Measurements from ENCODE around the gene GNPTAB. TPM values are rescaled to one million over a fixed set of nuclear protein-coding genes. Genes with fewer than 3 reads are reported as not detected.
"Not testable (repeated sequence)": the region's sequence is repeated elsewhere in the genome, so short reads cannot be mapped to it uniquely, and the experiment has no call there.

GNPTAB gene
- polyA plus RNA-seq (2012; ENCODE audit: insufficient read depth, insufficient read length), result 22.3 TPM

GRCh38 chr12:101830367-101831325 is at the start of gene GNPTAB:
Gene GNPTAB (minus strand): TSS chr12:101830959. CDS start chr12:101830675, 284 bp downstream.
- peak within 1 kb of the TSS; percentile 83 for H3K4me3 ChIP-seq (ENCODE audit: low read length)
- DNase-seq (ENCODE audit: low read depth, low spot score), result peak; percentile 89

GRCh38 chr12:101878243-101878821 is 47.6 kb upstream of the GNPTAB start:
- DNase-seq (ENCODE audit: low read depth, low spot score), result no peak

DNA sequence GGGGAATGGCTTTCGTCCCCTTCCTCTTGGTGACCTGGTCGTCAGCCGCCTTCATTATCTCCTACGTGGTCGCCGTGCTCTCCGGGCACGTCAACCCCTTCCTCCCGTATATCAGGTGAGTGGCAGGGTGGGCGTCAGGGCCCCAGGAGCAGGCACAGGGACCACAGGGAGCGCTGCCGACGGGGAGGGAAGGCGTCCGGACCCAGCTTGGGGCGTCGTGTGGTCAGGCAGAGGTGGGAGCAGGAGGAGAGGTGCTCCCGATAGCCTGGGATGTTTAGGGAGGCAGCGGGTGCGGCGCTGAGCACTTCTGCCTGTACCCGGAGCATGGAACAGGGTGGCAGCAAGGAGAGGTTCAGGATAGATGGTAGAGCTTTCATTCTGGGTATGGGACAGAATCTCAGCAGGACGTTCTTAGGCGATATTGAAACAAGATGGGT is 47.1 kb upstream of the GNPTAB start:
- DNase-seq (ENCODE audit: low read depth, low spot score), result no peak
- no peak overlapping the region for H3K4me3 ChIP-seq (ENCODE audit: low read length)

More at GRCh38 chr12:101878243-101878821, 47.6 kb upstream of the GNPTAB start:
- H3K4me3 ChIP-seq (ENCODE audit: low read length), result no peak overlapping the region

- DNase-seq (ENCODE audit: low read depth, low spot score), result no peak
- H3K4me3 ChIP-seq (ENCODE audit: low read length), result peak within 1 kb of the TSS; percentile 55
Observed at GRCh38 chr12:101876861-101877805, 46.4 kb upstream of the GNPTAB start, which contains the start of gene DRAM1. Gene DRAM1 (plus strand): TSS chr12:101877580. CDS start chr12:101877790, 210 bp downstream.

DNA sequence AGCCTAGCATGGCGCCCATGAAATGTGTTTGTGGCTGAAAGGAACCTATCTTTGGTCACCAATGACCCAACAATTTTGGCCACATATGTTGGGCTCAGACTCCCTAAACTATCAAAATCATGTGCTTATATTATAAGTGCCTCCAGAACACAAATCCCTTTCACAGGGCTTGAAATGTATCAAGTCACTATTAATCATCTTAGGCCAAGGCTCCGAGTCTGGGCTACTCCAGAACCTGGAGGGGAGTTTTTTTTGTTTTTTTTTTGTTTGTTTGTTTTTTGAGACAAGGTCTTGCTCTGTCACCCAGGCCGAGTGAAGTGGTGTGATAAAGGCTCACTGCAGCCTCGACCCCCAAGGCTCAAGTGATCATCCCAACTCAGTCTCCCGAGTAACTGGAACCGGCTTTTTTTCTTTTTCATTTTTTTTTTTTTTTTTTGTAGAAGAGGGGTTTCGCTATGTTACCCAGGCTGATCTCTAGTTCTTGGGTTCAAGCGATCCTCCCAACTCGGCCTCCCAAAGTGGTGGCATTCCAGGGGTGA is 45.6 kb upstream of the GNPTAB start:
- H3K4me3 ChIP-seq (ENCODE audit: low read length), result no peak overlapping the region

DNA sequence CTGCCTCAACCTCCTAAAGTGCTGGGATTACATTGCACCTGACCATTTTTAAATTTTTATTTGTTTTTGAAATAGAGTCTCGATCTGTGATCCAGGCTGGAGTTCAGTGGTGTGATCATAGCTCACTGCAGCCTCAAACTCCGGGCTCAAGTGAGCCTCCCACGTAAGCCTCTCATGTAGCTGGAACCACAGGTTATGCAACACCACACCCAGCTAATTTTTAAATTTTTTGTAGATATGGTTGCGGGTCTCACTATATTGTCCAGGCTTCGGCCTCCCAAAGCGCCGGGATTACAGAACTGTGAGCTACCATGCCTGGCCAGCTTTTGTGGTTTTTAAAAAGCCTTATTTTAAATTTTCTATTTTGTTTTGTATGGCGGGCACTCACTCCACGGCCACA is 44.4 kb upstream of the GNPTAB start:
- no peak overlapping the region for H3K4me3 ChIP-seq (ENCODE audit: low read length)
- DNase-seq (ENCODE audit: low read depth, low spot score), result no peak

More for the DNA sequence above, 45.6 kb upstream of the GNPTAB start:
- no peak for DNase-seq (ENCODE audit: low read depth, low spot score)

DNA sequence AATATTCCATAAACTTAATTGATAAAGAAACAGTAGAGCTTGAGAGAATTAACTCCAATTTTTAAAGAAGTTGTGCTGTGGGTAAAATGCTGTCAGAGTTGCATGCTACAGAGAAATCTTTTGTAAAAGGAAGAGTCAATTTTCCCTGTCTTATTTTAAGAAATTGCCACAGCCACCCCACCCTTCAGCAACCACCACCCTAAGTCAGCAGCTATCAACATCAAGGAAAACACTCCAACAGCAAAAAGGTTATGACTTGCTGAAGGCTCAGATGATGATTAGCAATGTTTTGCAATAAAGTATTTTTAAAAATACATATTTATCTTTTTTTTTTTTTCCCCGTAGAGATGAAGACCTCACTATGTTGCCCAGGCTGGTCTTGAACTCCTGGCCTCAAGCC is 40.2 kb upstream of the GNPTAB start:
- no peak for DNase-seq (ENCODE audit: low read depth, low spot score)
- H3K4me3 ChIP-seq (ENCODE audit: low read length), result no peak overlapping the region

DNA sequence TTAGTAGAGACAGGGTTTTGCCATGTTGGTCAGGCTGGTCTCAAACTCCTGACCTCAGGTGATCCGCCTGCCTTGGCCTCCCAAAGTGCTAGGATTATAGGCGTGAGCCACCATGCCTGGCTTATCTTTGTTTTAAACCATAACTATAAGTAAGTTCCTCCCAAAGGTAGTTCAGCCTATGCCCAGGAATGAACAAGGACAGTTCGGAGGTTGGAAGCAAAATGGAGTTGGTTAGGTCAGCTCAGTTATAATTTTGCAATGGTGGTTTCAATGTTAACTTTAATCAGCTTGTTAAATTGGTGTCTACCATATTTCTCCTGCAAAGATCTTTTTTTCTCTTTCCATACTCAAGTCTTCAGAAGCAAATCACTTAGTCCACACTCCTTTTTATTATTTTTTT is 36.9 kb upstream of the GNPTAB start:
- not testable (repeated sequence) for DNase-seq (ENCODE audit: low read depth, low spot score); H3K4me3 ChIP-seq (ENCODE audit: low read length)

DNA sequence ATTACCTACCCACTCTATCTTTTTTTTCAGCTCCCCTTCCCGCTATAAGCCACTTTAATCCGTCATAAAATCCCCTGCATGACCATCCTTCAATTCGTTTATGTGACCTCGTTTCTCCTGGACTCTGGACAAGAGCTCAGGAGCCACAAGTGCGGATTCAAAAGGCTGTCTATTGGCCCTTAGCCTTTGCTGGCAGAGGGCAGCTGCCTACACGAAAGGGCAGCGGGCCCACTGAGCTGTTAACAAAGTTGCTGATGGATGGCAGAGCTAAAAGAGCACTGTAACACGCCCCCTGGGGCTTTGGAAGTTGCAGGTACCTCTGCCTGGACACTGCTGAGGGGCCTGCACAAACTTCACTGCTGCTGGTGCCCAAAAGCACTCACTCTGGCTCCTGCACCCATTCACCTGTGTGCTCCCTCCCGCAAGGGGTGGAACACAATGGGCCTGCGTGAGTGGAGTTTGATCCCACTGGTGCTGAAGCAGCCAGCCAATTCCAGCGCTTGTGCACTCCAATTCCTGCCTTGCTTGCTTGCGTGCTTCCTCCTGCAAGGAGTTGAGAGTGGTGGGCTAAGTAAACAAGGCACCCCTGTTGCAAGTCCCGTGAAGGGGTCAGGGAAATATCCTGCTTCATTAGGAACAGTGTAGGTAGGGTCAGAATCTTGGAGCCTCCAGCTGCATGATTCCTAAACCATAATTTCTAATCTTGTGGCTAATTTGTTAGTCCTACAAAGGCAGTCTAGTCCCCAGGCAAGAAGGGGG is 36.0 kb upstream of the GNPTAB start:
- no peak overlapping the region for H3K4me3 ChIP-seq (ENCODE audit: low read length)
- DNase-seq (ENCODE audit: low read depth, low spot score), result no peak

GRCh38 chr12:101863981-101864380 is 33.2 kb upstream of the GNPTAB start:
- no peak for DNase-seq (ENCODE audit: low read depth, low spot score)

DNA sequence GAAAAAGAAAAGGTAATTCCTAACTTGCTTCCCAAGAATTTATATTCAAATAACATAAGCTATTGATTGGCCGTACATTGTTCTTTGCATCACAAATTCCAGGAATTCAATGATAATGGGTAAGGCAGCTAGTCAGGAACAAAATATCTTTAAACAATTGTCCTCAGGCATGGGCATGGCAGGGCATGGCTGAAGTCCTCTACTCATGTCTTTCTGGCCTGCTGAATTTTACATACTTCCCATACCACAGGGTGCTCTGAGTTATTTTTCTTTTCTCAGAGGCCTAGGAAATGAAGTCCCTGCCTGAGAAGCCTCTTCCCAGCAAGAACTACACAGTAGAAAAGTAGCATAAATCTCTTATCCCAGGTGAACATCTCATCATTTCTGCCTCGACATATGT is 31.5 kb upstream of the GNPTAB start:
- no peak for DNase-seq (ENCODE audit: low read depth, low spot score)
- H3K4me3 ChIP-seq (ENCODE audit: low read length), result no peak overlapping the region

More at GRCh38 chr12:101863981-101864380, 33.2 kb upstream of the GNPTAB start:
- H3K4me3 ChIP-seq (ENCODE audit: low read length), result no peak overlapping the region

GRCh38 chr12:101861688-101862087 is 30.9 kb upstream of the GNPTAB start:
- not testable (repeated sequence) for H3K4me3 ChIP-seq (ENCODE audit: low read length); DNase-seq (ENCODE audit: low read depth, low spot score)

- no peak for DNase-seq (ENCODE audit: low read depth, low spot score)
- H3K4me3 ChIP-seq (ENCODE audit: low read length), result no peak overlapping the region
Observed at GRCh38 chr12:101859664-101860607, 29.2 kb upstream of the GNPTAB start.

DNA sequence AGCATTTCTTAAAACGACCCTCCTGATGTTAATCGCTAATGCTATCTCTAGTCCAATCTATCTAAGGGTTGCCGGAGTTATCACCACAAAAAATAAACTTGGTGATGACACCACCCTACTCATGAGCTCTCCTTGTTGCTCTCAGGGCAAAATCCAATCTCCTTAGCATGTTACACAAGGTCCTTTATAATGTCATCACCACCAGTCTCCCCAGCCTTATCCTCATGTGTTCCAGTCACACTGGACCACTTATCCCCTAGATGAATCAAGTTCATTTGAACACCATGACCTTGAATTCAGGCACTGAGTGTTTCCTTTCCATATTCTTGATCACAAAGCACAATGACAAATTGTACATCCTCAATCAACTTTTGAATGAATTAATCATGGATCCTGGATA is 27.6 kb upstream of the GNPTAB start:
- no peak overlapping the region for H3K4me3 ChIP-seq (ENCODE audit: low read length)
- DNase-seq (ENCODE audit: low read depth, low spot score), result no peak

- DNase-seq (ENCODE audit: low read depth, low spot score), result no peak
Observed at GRCh38 chr12:101857043-101857558, 26.3 kb upstream of the GNPTAB start.

GRCh38 chr12:101856614-101857013 is 25.9 kb upstream of the GNPTAB start:
- H3K4me3 ChIP-seq (ENCODE audit: low read length); DNase-seq (ENCODE audit: low read depth, low spot score): not testable (repeated sequence)

More at GRCh38 chr12:101857043-101857558, 26.3 kb upstream of the GNPTAB start:
- no peak overlapping the region for H3K4me3 ChIP-seq (ENCODE audit: low read length)

- no peak for DNase-seq (ENCODE audit: low read depth, low spot score)
- H3K4me3 ChIP-seq (ENCODE audit: low read length), result no peak overlapping the region
Observed at GRCh38 chr12:101855976-101856375, 25.2 kb upstream of the GNPTAB start.

Measured in Jurkat, Clone E6-1 (cell line).